HEK293T (cell line): Measurements from ENCODE around the gene TTC9C.

ENCODE experiments used
- BHLHE40 ChIP-seq: fragments of 450-650 bp; IDR thresholded peaks from 2 replicates; pipeline ENCODE4 v1.6.1; 2016; ENCODE audit warnings: mild to moderate bottlenecking, moderate library complexity, borderline replicate concordance
- CTBP1 ChIP-seq: fragments of 450-650 bp; IDR thresholded peaks from 2 replicates; pipeline ENCODE4 v1.6.1; 2016; ENCODE audit warnings: borderline replicate concordance
- ELF4 ChIP-seq: fragments of 450-650 bp; IDR thresholded peaks from 2 replicates; pipeline ENCODE4 v1.6.1; 2017; ENCODE audit warnings: antibody characterized with exemption
- FOXA1 ChIP-seq: fragments of 450-650 bp; IDR thresholded peaks from 2 replicates; pipeline ENCODE4 v1.6.1; 2016; ENCODE audit warnings: mild to moderate bottlenecking
- FOXK2 ChIP-seq: fragments of 450-650 bp; IDR thresholded peaks from 2 replicates; pipeline ENCODE4 v1.6.1; 2016; ENCODE audit warnings: mild to moderate bottlenecking
- FOXM1 ChIP-seq: fragments of 450-650 bp; IDR thresholded peaks from 2 replicates; pipeline ENCODE4 v1.6.1; 2017; ENCODE audit warnings: mild to moderate bottlenecking, borderline replicate concordance
- HDGF ChIP-seq: fragments of 450-650 bp; IDR thresholded peaks from 2 replicates; pipeline ENCODE4 v1.6.1; 2017; ENCODE audit warnings: antibody characterized with exemption, borderline replicate concordance
- LEF1 ChIP-seq: fragments of 450-650 bp; IDR thresholded peaks from 2 replicates; pipeline ENCODE4 v1.6.1; 2017; ENCODE audit warnings: mild to moderate bottlenecking, borderline replicate concordance
- NFRKB ChIP-seq: fragments of 450-650 bp; IDR thresholded peaks from 2 replicates; pipeline ENCODE4 v1.6.1; 2016; ENCODE audit warnings: mild to moderate bottlenecking, moderate library complexity
- PKNOX1 ChIP-seq: fragments of 450-650 bp; IDR thresholded peaks from 2 replicates; pipeline ENCODE4 v1.6.1; 2016
- SUZ12 ChIP-seq: fragments of 450-650 bp; IDR thresholded peaks from 2 replicates; pipeline ENCODE4 v1.6.1; 2016; ENCODE audit warnings: mild to moderate bottlenecking

DNA sequence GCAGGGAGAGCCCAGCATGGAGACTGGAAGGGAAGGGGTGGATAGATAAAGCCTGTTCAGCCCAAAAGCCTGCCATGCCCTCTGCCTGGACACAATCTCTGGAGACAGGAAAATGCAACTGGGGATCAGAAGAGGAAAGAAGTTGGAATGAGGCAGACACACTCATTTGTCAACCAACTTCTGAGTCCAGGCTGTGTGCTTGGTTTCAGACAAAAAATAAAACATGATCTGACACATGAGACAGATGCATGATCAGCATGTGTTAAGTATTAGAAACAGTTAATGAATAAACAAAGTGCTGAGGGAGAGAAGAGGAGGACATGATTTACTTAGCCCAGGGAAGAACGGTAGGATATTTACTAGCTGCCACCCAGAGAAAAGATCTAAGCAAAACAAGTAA is 39.8 kb upstream of the TTC9C start:
- TF ChIP-seq SUZ12 = no peak
- no peak for TF ChIP-seq BHLHE40
- no peak for TF ChIP-seq FOXA1
- no peak for TF ChIP-seq NFRKB
- no peak for TF ChIP-seq HDGF
- TF ChIP-seq FOXM1 = no peak
- no peak for TF ChIP-seq LEF1
- no peak for TF ChIP-seq CTBP1
- no peak for TF ChIP-seq FOXK2
- TF ChIP-seq PKNOX1 = no peak
- no peak for TF ChIP-seq ELF4
